Hepatocyte (in vitro differentiated cells): ENCODE measurements around the gene FKTN.

Experiments used
- EZH2 ChIP-seq: fragments of 200-600 bp; sonication (generic); IDR thresholded peaks from 2 replicates; pipeline ENCODE4 v1.6.1; 2016; ENCODE audit warnings: antibody characterized with exemption, mild to moderate bottlenecking, borderline replicate concordance
- EZH2phosphoT487 ChIP-seq: fragments of 200-600 bp; sonication (generic); IDR thresholded peaks from one replicate; pipeline ENCODE4 v1.6.1; 2018; ENCODE audit warnings: antibody characterized with exemption, mild to moderate bottlenecking, low read depth, moderate library complexity; ENCODE audit not compliant: unreplicated experiment, severe bottlenecking
- TF ChIP-seq, protein P1 (sequence below): fragments of 200-600 bp; sonication (generic); IDR thresholded peaks from 2 replicates; pipeline ENCODE4 v1.5.1; 2016; ENCODE audit warnings: antibody characterized with exemption, mild to moderate bottlenecking; ENCODE audit not compliant: poor library complexity

- TF ChIP-seq, protein P1, sequence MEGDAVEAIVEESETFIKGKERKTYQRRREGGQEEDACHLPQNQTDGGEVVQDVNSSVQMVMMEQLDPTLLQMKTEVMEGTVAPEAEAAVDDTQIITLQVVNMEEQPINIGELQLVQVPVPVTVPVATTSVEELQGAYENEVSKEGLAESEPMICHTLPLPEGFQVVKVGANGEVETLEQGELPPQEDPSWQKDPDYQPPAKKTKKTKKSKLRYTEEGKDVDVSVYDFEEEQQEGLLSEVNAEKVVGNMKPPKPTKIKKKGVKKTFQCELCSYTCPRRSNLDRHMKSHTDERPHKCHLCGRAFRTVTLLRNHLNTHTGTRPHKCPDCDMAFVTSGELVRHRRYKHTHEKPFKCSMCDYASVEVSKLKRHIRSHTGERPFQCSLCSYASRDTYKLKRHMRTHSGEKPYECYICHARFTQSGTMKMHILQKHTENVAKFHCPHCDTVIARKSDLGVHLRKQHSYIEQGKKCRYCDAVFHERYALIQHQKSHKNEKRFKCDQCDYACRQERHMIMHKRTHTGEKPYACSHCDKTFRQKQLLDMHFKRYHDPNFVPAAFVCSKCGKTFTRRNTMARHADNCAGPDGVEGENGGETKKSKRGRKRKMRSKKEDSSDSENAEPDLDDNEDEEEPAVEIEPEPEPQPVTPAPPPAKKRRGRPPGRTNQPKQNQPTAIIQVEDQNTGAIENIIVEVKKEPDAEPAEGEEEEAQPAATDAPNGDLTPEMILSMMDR: no peak
- TF ChIP-seq EZH2phosphoT487: no peak
- TF ChIP-seq EZH2: no peak
Measured at GRCh38 chr9:105539452-105539851, 18.5 kb upstream of the FKTN start.
